HepG2 (cell line): Measurements from ENCODE around the gene SLC39A1. TPM values are rescaled to one million over a fixed set of nuclear protein-coding genes. Genes with fewer than 3 reads are reported as not detected.

Experiments
- CBFB ChIP-seq: sonication (generic); formaldehyde crosslinking; IDR thresholded peaks from 2 replicates; pipeline ENCODE4 v1.4.0; 2020; ENCODE audit warnings: missing genetic modification reagents
- ERF ChIP-seq: IDR thresholded peaks from 2 replicates; pipeline ENCODE4 v1.6.1; 2018; ENCODE audit warnings: missing biosample characterization, missing genetic modification reagents
- HNF4A ChIP-seq: sonication (generic); formaldehyde crosslinking; IDR thresholded peaks from 2 replicates; pipeline ENCODE4 v1.4.0; 2020; ENCODE audit warnings: missing genetic modification reagents
- MXI1 ChIP-seq: IDR thresholded peaks from 3 replicates; pipeline ENCODE4 v1.6.1; 2012; ENCODE audit warnings: low read depth, low read length, inconsistent platforms, borderline replicate concordance
- SALL1 ChIP-seq: sonication (generic); formaldehyde crosslinking; IDR thresholded peaks from 2 replicates; pipeline ENCODE4 v1.8.0; 2022; ENCODE audit warnings: mild to moderate bottlenecking, missing genetic modification reagents
- SAP130 ChIP-seq: IDR thresholded peaks from 2 replicates; pipeline ENCODE4 v1.6.1; 2016; ENCODE audit warnings: low read depth
- SMYD3 ChIP-seq: sonication (generic); formaldehyde crosslinking; IDR thresholded peaks from 2 replicates; pipeline ENCODE4 v1.8.1; 2023; ENCODE audit warnings: mild to moderate bottlenecking, missing genetic modification reagents
- TEAD3 ChIP-seq: optimal IDR thresholded peaks from 2 replicates; pipeline ENCODE3; 2016; ENCODE audit warnings: borderline replicate concordance
- ZFAT ChIP-seq: sonication (generic); formaldehyde crosslinking; conservative IDR thresholded peaks from 2 replicates; pipeline ENCODE4 v1.8.1; 2023; ENCODE audit warnings: missing genetic modification reagents, inconsistent platforms
- ZFP36L2 ChIP-seq: sonication (generic); formaldehyde crosslinking; IDR thresholded peaks from 2 replicates; pipeline ENCODE4 v1.4.0; 2020; ENCODE audit warnings: missing genetic modification reagents
- ZNF329 ChIP-seq: sonication (generic); formaldehyde crosslinking; IDR thresholded peaks from 2 replicates; pipeline ENCODE4 v1.9.0; 2021; ENCODE audit warnings: low read depth, mild to moderate bottlenecking, missing genetic modification reagents
- ZNF557 ChIP-seq: sonication (generic); formaldehyde crosslinking; IDR thresholded peaks from 2 replicates; pipeline ENCODE4 v1.4.0; 2020; ENCODE audit warnings: missing genetic modification reagents
- ZNF652 ChIP-seq: IDR thresholded peaks from 2 replicates; pipeline ENCODE4 v1.6.1; 2016; ENCODE audit warnings: low read depth, borderline replicate concordance
- ZSCAN9 ChIP-seq: IDR thresholded peaks from 2 replicates; pipeline ENCODE4 v1.6.1; 2016; ENCODE audit warnings: borderline replicate concordance
- polyA plus RNA-seq, 8 experiments: library from polyadenylated mRNA; depleted of rRNA in 3 of 8; stranded (reverse) in 7 of 8; unstranded in 1 of 8; fragments of >200 nt; fragmentation: Illumina TruSeq in 4 of 8; extraction: Trizol in 4 of 8; gene quantifications; 2 replicates each; pipeline versions ENCODE4 v1.2.1 to v1.2.3, GENCODE V29; 2011 to 2016; ENCODE audit warnings: low read depth in 4 of 8, missing spikeins in 1 of 8, mixed read lengths in 1 of 8; ENCODE audit not compliant: insufficient read depth in 1 of 8
- total RNA-seq, 5 experiments: library from RNA; depleted of rRNA; stranded (reverse); fragments of >200 nt; fragmentation: Illumina TruSeq; extraction: Trizol; gene quantifications; 2 replicates each; pipeline ENCODE4 v1.2.3, GENCODE V29; 2016; ENCODE audit warnings: low read depth in 1 of 5
- TF ChIP-seq, protein P1 (sequence below): IDR thresholded peaks from 2 replicates; pipeline ENCODE4 v1.6.1; 2012; ENCODE audit warnings: low read depth, low read length, improper control_type of control experiment
- TF ChIP-seq, protein P2 (sequence below), 2 experiments: sonication (generic) in 1 of 2; formaldehyde crosslinking in 1 of 2; IDR thresholded peaks; 2 replicates each; pipeline versions ENCODE4 v1.6.1 to v1.9.0; 2014 to 2022; ENCODE audit warnings: antibody characterized with exemption in 1 of 2, borderline replicate concordance in 1 of 2, inconsistent platforms in 1 of 2, low read depth in 1 of 2, missing genetic modification reagents in 1 of 2
- TF ChIP-seq, protein P3 (sequence below): sonication (generic); formaldehyde crosslinking; IDR thresholded peaks from 2 replicates; pipeline ENCODE4 v1.4.0; 2020; ENCODE audit warnings: missing genetic modification reagents
- TF ChIP-seq, protein P4 (sequence below): sonication (generic); IDR thresholded peaks from 2 replicates; pipeline ENCODE4 v1.6.1; 2016; ENCODE audit warnings: low read depth, borderline replicate concordance
- TF ChIP-seq, protein P5 (sequence below): sonication (generic); formaldehyde crosslinking; IDR thresholded peaks from 2 replicates; pipeline ENCODE4 v1.4.0; 2020; ENCODE audit warnings: missing genetic modification reagents

The SLC39A1 gene
- total and polyA plus RNA-seq, 2 of the 13 experiments (the other 11 are each of a cell fraction or from before 2014, with no cell fraction given): 71.2 to 78.4 TPM

DNA sequence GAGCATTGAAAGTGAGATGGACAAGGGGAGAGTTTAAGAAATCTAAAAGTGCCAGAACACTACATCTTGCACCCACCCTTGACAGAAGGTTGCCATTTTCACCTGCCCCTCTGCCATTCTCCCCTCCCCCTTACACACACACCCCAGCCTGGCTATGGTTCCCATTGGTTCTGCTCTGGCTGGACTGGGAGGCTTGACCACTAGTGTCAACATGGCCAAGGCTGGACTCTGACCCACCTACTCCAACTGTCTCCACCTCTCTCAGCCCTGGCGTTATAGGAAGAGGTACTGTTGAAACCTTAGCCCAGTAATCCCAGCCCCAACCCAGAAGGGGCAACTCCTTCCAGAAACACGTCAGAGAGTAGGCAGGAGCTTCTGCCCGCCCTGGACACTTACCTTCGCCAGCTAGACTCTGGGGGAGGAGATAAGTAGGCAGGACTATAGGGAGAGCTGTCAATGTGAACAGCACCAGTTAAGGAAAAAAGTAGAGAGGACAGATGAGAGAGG is 9.4 kb downstream of the SLC39A1 start (continued):
- TF ChIP-seq, protein P1, sequence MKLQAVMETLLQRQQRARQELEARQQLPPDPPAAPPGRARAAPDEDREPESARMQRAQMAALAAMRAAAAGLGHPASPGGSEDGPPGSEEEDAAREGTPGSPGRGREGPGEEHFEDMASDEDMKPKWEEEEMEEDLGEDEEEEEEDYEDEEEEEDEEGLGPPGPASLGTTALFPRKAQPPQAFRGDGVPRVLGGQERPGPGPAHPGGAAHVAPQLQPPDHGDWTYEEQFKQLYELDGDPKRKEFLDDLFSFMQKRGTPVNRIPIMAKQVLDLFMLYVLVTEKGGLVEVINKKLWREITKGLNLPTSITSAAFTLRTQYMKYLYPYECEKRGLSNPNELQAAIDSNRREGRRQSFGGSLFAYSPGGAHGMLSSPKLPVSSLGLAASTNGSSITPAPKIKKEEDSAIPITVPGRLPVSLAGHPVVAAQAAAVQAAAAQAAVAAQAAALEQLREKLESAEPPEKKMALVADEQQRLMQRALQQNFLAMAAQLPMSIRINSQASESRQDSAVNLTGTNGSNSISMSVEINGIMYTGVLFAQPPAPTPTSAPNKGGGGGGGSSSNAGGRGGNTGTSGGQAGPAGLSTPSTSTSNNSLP: no peak
- TF ChIP-seq ZSCAN9 (peak; percentile 19; the same call in 1 of the 2 replicates), MXI1 (peak; percentile 60; the same call in 1 of the 3 replicates), ZNF652 (CRISPR knock-in tag) (no peak), ZNF329 (no peak), SMYD3 (no peak), ZNF557 (CRISPR knock-in tag) (no peak), ERF (CRISPR knock-in tag) (0 out of 2 replicates have a peak, but pooled peaks have one; percentile 22), ZFP36L2 (CRISPR knock-in tag) (no peak), SAP130 (peak; percentile 95), CBFB (CRISPR knock-in tag) (peak; percentile 65; the same call in 1 of the 2 replicates), HNF4A (CRISPR knock-in tag) (peak; percentile 89), ZFAT (CRISPR knock-in tag) (no peak), TEAD3 (peak; percentile 74), SALL1 (CRISPR knock-in tag) (peak; percentile 75)
- TF ChIP-seq, protein P2, sequence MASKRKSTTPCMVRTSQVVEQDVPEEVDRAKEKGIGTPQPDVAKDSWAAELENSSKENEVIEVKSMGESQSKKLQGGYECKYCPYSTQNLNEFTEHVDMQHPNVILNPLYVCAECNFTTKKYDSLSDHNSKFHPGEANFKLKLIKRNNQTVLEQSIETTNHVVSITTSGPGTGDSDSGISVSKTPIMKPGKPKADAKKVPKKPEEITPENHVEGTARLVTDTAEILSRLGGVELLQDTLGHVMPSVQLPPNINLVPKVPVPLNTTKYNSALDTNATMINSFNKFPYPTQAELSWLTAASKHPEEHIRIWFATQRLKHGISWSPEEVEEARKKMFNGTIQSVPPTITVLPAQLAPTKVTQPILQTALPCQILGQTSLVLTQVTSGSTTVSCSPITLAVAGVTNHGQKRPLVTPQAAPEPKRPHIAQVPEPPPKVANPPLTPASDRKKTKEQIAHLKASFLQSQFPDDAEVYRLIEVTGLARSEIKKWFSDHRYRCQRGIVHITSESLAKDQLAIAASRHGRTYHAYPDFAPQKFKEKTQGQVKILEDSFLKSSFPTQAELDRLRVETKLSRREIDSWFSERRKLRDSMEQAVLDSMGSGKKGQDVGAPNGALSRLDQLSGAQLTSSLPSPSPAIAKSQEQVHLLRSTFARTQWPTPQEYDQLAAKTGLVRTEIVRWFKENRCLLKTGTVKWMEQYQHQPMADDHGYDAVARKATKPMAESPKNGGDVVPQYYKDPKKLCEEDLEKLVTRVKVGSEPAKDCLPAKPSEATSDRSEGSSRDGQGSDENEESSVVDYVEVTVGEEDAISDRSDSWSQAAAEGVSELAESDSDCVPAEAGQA (IDR thresholded peaks at IDR 0.05; ENCODE audit: low read depth): no peak
- TF ChIP-seq, protein P2 (CRISPR knock-in tag; IDR thresholded peaks at IDR 0.05; ENCODE audit: borderline replicate concordance): no peak
- TF ChIP-seq, protein P3, sequence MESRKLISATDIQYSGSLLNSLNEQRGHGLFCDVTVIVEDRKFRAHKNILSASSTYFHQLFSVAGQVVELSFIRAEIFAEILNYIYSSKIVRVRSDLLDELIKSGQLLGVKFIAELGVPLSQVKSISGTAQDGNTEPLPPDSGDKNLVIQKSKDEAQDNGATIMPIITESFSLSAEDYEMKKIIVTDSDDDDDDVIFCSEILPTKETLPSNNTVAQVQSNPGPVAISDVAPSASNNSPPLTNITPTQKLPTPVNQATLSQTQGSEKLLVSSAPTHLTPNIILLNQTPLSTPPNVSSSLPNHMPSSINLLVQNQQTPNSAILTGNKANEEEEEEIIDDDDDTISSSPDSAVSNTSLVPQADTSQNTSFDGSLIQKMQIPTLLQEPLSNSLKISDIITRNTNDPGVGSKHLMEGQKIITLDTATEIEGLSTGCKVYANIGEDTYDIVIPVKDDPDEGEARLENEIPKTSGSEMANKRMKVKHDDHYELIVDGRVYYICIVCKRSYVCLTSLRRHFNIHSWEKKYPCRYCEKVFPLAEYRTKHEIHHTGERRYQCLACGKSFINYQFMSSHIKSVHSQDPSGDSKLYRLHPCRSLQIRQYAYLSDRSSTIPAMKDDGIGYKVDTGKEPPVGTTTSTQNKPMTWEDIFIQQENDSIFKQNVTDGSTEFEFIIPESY (CRISPR knock-in tag): no peak
- TF ChIP-seq, protein P4, sequence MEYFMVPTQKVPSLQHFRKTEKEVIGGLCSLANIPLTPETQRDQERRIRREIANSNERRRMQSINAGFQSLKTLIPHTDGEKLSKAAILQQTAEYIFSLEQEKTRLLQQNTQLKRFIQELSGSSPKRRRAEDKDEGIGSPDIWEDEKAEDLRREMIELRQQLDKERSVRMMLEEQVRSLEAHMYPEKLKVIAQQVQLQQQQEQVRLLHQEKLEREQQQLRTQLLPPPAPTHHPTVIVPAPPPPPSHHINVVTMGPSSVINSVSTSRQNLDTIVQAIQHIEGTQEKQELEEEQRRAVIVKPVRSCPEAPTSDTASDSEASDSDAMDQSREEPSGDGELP: peak; percentile 50; the same call in 1 of the 2 replicates
- TF ChIP-seq, protein P5, sequence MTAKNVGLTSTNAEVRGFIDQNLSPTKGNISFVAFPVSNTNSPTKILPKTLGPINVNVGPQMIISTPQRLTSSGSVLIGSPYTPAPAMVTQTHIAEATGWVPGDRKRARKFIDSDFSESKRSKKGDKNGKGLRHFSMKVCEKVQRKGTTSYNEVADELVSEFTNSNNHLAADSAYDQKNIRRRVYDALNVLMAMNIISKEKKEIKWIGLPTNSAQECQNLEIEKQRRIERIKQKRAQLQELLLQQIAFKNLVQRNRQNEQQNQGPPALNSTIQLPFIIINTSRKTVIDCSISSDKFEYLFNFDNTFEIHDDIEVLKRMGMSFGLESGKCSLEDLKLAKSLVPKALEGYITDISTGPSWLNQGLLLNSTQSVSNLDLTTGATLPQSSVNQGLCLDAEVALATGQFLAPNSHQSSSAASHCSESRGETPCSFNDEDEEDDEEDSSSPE (CRISPR knock-in tag): peak; percentile 45; the same call in 1 of the 2 replicates
